Chondrocyte (in vitro differentiated cells): ENCODE data around the gene CEBPB. TPM values are rescaled to one million over a fixed set of nuclear protein-coding genes. Genes with fewer than 3 reads are reported as not detected.
"Not testable (repeated sequence)": the region's sequence is repeated elsewhere in the genome, so short reads cannot be mapped to it uniquely, and the experiment has no call there.

Experiments
- DNase-seq: peaks from one replicate; pipeline ENCODE4 v3.0.0; 2021; ENCODE audit warnings: mixed read lengths, low spot score
- H3K27ac Mint-ChIP-seq: one replicate; pipeline ENCODE4 v1.8.0; 2021; ENCODE audit warnings: mild to moderate bottlenecking, moderate library complexity, mixed read lengths; ENCODE audit not compliant: unreplicated experiment
- H3K27me3 Mint-ChIP-seq: 2 replicates; pipeline ENCODE4 v1.8.0; 2021; ENCODE audit warnings: low read depth, mixed read lengths
- H3K36me3 Mint-ChIP-seq: 2 replicates; pipeline ENCODE4 v1.8.0; 2021; ENCODE audit warnings: low read depth, mixed read lengths
- H3K4me1 Mint-ChIP-seq: 2 replicates; pipeline ENCODE4 v1.8.0; 2021; ENCODE audit warnings: low read depth, mild to moderate bottlenecking, mixed read lengths
- H3K4me3 Mint-ChIP-seq: one replicate; pipeline ENCODE4 v1.8.0; 2021; ENCODE audit warnings: mild to moderate bottlenecking, moderate library complexity, mixed read lengths; ENCODE audit not compliant: unreplicated experiment
- H3K9me3 Mint-ChIP-seq: 2 replicates; pipeline ENCODE4 v1.8.0; 2021; ENCODE audit warnings: low read depth, mixed read lengths
- CTCF ChIP-seq: fragments of 200-600 bp; sonication (generic); IDR thresholded peaks from 2 replicates; pipeline ENCODE4 v1.5.0; 2021; ENCODE audit warnings: antibody characterized with exemption, mild to moderate bottlenecking, moderate library complexity
- total RNA-seq: library from RNA; stranded (reverse); gene quantifications from 3 replicates; pipeline ENCODE4 v1.2.1, GENCODE V29; 2021

CEBPB gene
- total RNA-seq, 1 donor from 2014 or later, result 81.4 TPM

- Mint-ChIP-seq H3K27me3 (no peaks in the 10 kb centered on the region), H3K4me3 (no peak overlapping the region), H3K27ac (no peak overlapping the region), H3K36me3 (peaks cover 17% of the 10 kb centered on the region), H3K9me3 (peaks cover 27% of the 10 kb centered on the region), H3K4me1 (no peaks in the 10 kb centered on the region)
- DNase-seq, result no peak
- TF ChIP-seq CTCF, result no peak
Measured at GRCh38 chr20:50203951-50204937, 13.6 kb downstream of the CEBPB start.

DNA sequence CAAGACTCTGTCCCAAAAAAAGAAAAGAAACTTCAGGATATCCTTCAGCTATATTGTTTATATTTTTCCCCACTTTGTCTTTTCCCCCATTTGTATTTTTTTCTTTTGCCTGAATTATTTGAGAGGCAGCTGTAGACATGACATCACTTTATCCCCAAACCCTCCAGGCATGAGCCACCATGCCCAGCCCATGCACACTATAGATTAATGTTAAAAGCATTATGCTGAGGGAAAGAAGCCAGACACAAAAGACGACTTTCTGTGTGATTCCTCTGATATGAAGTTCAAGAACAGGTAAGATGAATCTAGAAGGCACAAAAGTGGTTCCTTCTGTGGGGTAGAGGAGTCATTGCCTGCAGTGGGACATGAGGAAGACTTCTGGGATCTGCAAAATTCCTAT lies 16.4 kb downstream of the CEBPB start:
- Mint-ChIP-seq H3K4me1 (no peaks in the 10 kb centered on the region), H3K36me3 (peaks cover 13% of the 10 kb centered on the region), H3K27ac (no peak overlapping the region), H3K27me3 (no peaks in the 10 kb centered on the region), H3K9me3 (peaks cover 19% of the 10 kb centered on the region), H3K4me3 (no peak overlapping the region)
- DNase-seq, result no peak
- no peak for TF ChIP-seq CTCF

DNA sequence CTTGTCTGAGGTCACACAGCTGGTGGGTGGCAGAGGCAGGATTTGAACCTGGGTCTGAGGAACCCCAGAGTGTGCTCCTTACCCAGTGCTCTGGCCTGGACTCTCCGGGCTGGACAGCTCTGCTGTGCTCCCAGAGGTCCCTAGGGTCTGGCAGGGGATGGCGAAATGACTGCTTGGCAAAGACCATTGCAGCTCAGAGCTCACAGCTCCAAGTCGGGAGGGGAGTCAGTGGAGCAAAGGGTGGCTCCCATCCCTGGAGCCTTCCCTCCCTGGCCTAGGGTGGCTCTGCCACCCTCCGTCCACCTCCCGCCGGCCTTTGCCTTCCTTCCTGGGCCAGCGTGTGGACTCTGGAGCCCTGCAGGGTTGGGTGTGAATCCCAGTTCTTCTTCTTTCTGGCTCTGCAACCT lies 17.5 kb downstream of the CEBPB start:
- DNase-seq, result no peak
- H3K4me3 Mint-ChIP-seq, result no peak overlapping the region

GRCh38 chr20:50208815-50209214 lies 18.2 kb downstream of the CEBPB start:
- not testable (repeated sequence) for H3K4me3 Mint-ChIP-seq, DNase-seq, H3K27ac Mint-ChIP-seq, H3K27me3 Mint-ChIP-seq, H3K4me1 Mint-ChIP-seq, H3K36me3 Mint-ChIP-seq, H3K9me3 Mint-ChIP-seq

More for the DNA sequence above, 17.5 kb downstream of the CEBPB start:
- H3K36me3 Mint-ChIP-seq, result peaks cover 11% of the 10 kb centered on the region
- no peak for TF ChIP-seq CTCF
- peaks cover 13% of the 10 kb centered on the region for H3K9me3 Mint-ChIP-seq
- no peaks in the 10 kb centered on the region for H3K4me1 Mint-ChIP-seq
- no peak overlapping the region for H3K27ac Mint-ChIP-seq
- no peaks in the 10 kb centered on the region for H3K27me3 Mint-ChIP-seq

- Mint-ChIP-seq H3K9me3 (no peaks in the 10 kb centered on the region), H3K36me3 (peaks cover 2% of the 10 kb centered on the region), H3K4me1 (peaks cover 3% of the 10 kb centered on the region), H3K27ac (no peak overlapping the region), H3K27me3 (no peaks in the 10 kb centered on the region), H3K4me3 (no peak overlapping the region)
- TF ChIP-seq CTCF, result no peak
- DNase-seq, result no peak
Measured at GRCh38 chr20:50210066-50210619, 19.5 kb downstream of the CEBPB start.
